GM12874 (cell line): ENCODE measurements around the gene TOMM40L.

Source experiments
- TF ChIP-seq, protein P1 (sequence below): IDR thresholded peaks from 2 replicates; pipeline ENCODE4 v1.5.1; 2011; ENCODE audit warnings: low read depth, mild to moderate bottlenecking, control low read depth, low read length, moderate library complexity; ENCODE audit not compliant: insufficient read depth

TOMM40L gene

DNA sequence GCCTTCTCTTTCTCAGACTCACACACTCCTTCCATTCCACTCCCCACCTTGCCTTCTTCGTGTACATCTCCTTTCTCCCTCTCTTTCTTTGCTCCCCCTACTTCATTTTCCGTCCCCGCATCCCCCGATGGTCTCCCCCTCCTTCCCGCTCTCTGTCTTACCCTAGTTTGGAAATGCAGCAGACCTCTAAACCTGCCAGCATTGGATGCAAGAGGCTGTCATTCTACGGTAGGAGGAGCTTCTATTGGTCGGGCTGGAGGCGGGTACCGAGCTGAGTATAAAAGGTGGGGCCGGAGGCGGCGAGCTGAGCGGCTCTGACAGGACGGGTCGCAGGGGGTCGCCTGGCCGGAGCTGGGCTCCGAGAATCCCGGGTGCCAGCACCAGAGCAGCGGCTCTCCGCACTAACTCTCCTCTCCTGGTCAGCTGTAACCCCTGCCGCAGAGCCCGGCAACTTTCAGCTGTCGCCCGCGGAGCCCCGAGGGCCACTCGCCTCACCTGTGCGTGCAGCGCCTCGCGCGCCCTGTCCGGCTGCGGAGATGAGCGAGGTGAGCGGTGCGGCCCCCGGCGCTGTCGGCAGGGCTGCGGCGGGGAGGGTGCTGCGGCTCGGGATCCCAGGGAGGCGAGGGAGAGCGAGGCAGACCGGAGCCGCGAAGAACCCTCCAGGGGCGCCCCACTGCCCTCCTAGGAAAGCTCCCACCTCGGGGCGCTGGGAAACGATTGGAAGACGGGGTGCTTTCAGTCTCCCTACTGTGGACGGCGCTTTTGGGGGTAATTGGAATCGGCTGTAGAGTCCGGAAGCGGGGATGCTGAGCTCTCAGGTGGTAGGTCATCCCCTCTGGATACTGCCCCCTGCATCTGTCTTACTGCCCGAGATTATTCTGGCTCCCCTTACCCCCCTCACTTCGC is 32.8 kb downstream of the TOMM40L start, which contains the start of gene PCP4L1:
TSS of gene PCP4L1 (plus strand) at position 307 of the 906 bp plus-strand sequence. CDS start at position 537, 230 bp downstream.
- TF ChIP-seq, protein P1, sequence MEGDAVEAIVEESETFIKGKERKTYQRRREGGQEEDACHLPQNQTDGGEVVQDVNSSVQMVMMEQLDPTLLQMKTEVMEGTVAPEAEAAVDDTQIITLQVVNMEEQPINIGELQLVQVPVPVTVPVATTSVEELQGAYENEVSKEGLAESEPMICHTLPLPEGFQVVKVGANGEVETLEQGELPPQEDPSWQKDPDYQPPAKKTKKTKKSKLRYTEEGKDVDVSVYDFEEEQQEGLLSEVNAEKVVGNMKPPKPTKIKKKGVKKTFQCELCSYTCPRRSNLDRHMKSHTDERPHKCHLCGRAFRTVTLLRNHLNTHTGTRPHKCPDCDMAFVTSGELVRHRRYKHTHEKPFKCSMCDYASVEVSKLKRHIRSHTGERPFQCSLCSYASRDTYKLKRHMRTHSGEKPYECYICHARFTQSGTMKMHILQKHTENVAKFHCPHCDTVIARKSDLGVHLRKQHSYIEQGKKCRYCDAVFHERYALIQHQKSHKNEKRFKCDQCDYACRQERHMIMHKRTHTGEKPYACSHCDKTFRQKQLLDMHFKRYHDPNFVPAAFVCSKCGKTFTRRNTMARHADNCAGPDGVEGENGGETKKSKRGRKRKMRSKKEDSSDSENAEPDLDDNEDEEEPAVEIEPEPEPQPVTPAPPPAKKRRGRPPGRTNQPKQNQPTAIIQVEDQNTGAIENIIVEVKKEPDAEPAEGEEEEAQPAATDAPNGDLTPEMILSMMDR: no peak

DNA sequence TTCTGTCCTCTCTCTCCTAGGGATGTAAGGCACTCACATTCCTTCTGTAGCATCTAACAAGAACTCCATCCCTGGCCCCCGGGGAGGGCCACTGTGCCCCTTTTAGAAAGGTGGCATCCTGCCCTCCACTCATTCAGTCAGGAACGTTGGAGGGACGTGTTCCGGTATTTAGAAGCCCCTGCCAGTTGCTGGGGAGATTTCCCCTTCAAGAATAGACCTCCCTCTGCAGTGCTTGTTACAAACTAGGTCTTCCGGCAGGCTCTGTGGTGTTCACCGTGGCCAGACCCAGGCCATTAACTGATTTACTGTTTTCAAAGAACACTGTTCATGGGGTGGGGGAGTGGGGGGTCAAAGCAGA is 33.5 kb downstream of the TOMM40L start:
- TF ChIP-seq, protein P1: no peak

DNA sequence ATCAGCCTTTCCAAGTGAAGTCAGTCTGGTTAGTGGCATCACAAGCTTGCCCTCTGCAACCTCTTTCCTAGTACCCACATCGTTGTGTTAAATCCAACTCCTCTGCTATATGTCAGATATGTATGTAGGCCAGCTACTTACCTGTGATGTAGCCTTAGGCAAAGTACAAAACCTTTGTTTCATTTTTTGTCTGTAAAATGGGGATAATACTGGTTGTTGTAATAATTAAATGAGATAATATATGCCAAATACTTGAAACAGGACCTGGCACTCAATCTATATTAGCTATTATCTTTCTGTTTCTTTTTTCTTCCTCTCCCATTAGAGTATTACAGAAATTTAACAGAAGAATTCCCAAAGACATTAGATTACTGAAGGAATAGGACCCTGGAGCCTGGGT is 33.9 kb downstream of the TOMM40L start:
- TF ChIP-seq, protein P1: no peak

DNA sequence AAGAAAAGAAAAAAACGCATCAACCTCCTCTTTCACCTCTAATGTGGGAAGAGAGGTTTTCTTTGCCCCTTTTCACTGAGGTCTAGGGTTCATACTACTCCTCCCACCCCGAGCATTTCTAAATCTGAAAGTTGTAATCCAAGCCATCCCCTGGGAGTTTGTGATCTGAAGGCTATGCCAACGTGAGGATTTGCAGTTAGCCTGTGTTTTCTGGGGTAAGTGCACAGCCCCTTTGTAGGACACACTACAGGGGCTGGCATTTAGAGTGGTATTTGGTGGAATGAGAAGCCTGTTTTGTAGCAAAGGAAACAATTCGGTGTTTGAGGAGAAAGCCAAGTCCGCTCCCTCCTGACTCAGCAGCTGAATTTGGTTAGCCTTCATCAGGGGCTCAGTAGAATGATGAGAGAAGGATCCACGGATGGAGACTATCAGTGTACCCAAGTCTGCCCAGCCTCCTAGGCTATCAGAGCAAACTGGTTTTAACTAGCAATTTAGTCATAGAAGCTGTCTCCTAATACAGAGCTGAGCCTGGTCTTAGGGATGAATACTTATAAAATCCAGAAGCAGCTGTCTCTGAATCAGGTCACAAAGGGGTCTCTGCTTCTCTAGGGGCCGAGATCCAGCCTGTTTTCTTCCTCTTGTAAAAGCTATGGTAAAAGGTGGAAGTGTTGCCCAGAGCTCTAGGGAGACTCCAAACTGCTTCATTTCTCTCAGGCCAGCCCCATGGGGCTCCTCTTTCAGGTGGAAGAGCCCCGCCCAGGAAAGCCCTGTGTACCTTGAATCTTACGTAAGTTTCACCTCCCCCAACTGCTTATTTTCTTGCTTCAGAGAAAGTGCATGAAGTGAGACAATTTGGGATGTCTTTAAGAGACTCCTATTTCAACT is 34.8 kb downstream of the TOMM40L start:
- TF ChIP-seq, protein P1: no peak

DNA sequence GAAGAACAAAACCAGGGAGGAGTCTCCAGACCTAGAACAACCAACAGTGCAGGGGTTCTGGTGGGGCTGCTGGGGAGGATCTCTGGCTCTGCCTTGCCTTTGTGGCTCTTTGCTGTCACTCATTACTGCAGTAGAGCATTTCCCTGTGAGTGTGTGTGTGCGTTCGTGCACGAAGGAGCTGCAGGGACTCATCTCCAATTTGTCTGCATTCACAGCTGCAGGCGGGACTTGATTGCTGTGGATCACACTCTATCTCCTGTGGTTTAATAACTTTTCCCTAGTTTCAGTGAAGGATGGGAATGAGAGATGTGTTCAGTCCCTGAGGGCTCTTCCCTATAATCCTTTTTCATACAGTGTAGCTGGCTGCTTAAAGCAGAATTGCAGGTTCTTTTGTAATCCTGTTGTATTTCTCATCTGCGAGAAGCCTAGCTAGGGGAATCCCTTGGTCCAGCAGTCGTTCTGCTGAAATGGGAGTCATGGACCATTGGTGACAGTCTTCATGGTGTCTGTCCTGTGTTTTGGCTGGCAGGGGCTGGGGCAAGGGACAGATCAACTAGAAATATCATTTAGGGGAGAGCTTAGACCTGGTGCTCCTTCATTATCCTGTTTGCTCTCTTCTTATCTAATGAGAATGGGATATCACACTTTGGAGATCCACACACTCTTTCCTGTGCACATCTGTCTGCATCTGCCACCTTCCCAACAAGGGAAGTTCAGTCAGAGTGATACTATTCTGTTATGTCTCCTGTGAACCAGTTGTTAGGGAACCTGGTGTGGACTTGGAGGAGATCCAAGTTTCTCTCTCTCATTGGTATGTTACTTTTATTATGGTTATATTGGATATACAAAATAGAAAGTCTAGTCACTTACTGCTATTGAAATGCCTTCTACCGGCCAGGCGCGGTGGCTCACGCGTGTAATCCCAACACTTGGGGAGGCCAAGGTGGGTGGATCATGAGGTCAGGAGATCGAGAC is 35.7 kb downstream of the TOMM40L start:
- TF ChIP-seq, protein P1: no peak

DNA sequence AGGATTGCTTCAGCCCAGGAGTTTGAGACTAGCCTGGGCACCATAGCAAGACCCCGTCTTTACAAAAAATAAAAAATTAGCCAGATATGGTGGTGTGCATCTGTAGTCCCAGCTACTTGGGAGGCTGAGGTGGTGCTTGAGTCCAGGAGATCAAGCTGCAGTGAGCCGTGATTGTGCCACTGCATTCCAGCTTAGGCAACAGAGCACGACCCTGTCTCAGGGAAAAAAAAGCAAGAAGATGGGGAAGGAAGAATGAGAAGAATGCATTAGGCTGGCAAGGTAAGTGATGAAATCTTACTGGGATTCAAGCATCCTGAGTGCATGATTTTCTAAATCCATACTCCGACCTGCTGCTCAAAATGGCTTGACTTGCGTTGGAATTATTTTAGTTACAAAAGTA is 39.4 kb downstream of the TOMM40L start:
- TF ChIP-seq, protein P1: no peak

DNA sequence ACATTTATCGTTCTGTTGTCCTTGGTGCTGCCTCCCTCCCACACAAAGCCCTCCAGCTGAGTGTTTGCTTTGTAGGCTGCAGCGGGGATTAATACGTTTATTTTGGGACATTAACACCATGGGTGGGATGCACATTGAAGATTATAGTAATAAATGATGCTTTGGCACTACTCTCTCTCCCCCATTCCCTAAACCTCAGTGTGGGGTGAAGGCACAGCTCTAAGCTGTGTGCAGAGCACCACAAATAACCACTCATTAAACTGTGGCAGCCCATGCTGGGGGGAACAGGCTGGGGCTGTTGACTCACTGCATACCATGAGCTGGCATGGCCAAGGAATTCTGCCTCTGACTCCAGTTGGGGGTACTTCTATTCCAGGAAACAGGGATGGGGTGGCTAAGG is 40.3 kb downstream of the TOMM40L start:
- TF ChIP-seq, protein P1: no peak
